ENCODE data around the gene GSTK1.

GSTK1 gene

DNA sequence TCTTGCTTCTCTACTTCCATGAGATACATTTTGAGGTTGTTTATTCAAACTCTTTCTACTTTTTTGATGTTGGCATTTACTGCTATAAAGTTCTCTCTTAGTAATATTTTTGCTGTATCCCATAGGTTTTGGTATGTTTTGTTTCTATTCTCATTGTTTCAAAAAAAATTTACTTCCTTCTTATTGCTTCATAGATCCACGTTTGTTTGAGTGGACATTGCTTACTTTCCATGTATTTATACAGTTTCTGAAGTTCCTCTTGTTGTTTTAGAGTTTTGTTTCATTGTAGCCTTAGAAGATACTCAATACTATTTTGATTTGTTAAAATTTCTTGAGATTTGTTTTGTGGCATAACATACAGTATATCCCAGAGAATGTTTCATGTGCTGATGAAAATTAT lies 27.7 kb upstream of the GSTK1 start:
- Histone ChIP-seq H3K27ac (no peak overlapping the region), H3K4me3 (no peak overlapping the region), H3K36me3 (no peaks in the 10 kb centered on the region), H3K4me1 (no peaks in the 10 kb centered on the region), H3K27me3 (no peaks in the 10 kb centered on the region), H3K9me3 (peaks cover 0 to 7% (median 5%) of the 10 kb centered on the region in 3 donors)
- no peak for TF ChIP-seq CTCF (IDR thresholded peaks at IDR 0.05)
- no peak for DNase-seq
- intact Hi-C loops (cut with DNase I; ENCODE audit: low total_unique reads): no loop called here

DNA sequence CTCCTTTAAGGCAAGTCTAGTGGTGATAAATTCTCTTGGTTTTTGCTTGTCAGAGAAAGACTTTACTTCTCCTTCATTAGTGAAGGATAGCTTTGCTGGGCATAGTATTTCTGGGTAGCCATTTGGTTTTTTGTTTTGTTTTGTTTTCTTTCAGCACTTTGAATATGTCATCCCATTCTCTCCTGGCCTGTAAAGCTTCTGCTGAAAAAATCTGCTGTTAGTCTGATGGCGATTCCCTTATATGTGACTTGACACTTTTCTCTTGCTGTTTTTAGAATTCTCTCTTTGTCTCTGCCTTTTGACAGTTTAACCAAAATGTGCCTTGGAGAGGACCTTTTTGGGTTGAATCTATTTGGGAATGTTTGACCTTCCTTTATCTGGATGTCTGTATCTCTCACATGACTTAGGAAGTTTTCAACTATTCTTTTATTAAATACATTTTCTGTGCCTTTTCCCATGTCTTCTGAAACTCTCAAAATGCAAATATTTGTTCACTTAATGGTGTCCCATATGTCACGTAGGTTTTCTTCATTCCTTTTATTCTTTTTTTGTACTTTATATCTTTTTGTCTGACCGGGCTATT lies 26.7 kb upstream of the GSTK1 start:
- DNase-seq: no peak
- no peaks in the 10 kb centered on the region for H3K27me3 ChIP-seq
- intact Hi-C loops (cut with DNase I; ENCODE audit: low total_unique reads): no loop called here

GRCh38 chr7:143237366-143237765 lies 25.9 kb upstream of the GSTK1 start:
- TF ChIP-seq CTCF (IDR thresholded peaks at IDR 0.05): no peak
- Histone ChIP-seq H3K4me1 (no peaks in the 10 kb centered on the region), H3K27me3 (peaks cover 0 to 6% of the 10 kb centered on the region in 2 donors), H3K9me3 (peaks cover 0 to 7% (median 5%) of the 10 kb centered on the region in 3 donors), H3K36me3 (no peaks in the 10 kb centered on the region), H3K27ac (no peak overlapping the region), H3K4me3 (no peak overlapping the region)
- intact Hi-C loops (cut with DNase I; ENCODE audit: low total_unique reads): no loop called here
- DNase-seq: no peak

More for the DNA sequence above, 26.7 kb upstream of the GSTK1 start:
- Histone ChIP-seq H3K27ac (no peak overlapping the region), H3K4me1 (no peaks in the 10 kb centered on the region), H3K36me3 (no peaks in the 10 kb centered on the region), H3K9me3 (peaks cover 0 to 7% (median 5%) of the 10 kb centered on the region in 3 donors), H3K4me3 (no peak overlapping the region)
- TF ChIP-seq CTCF (IDR thresholded peaks at IDR 0.05): no peak

DNA sequence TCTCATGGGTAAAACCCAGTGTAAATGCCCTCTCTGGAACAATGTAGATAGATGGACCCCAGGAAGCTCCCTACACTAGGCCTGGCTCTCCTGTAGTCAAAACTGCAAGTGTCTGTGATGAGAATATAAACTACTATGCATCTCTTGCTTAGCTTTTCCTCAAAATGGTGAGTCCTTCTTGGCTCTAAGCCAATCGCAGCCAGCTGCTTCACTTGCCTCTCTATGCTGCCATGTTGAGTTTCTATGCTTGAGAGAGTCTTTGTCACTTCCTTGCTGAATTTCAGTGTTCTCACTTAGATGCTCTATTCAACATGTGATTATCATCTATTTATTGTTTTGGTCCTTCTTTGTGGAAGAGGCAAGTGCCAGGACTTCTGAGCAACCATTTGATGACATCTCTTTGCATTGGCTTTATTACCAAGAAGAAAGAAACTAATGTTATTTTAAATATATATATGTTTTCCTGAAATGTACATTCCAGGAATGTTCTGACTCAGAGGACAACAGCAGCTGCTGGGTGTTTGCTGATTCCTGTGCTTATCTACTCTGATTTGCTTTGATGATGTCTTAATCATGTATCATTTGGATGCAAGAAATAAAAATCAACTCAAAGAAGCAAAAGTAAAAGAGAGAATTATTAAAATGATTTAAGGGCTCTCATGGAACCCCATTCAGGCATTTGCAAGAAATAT lies 24.8 kb upstream of the GSTK1 start:
- Histone ChIP-seq H3K9me3 (peaks cover 0 to 5% (median 5%) of the 10 kb centered on the region in 3 donors), H3K4me1 (no peaks in the 10 kb centered on the region), H3K4me3 (no peak overlapping the region), H3K27ac (no peak overlapping the region), H3K36me3 (no peaks in the 10 kb centered on the region), H3K27me3 (peaks cover 0 to 9% of the 10 kb centered on the region in 2 donors)
- intact Hi-C loops (cut with DNase I; ENCODE audit: low total_unique reads): no loop called here
- TF ChIP-seq CTCF (IDR thresholded peaks at IDR 0.05): no peak
- DNase-seq: no peak

DNA sequence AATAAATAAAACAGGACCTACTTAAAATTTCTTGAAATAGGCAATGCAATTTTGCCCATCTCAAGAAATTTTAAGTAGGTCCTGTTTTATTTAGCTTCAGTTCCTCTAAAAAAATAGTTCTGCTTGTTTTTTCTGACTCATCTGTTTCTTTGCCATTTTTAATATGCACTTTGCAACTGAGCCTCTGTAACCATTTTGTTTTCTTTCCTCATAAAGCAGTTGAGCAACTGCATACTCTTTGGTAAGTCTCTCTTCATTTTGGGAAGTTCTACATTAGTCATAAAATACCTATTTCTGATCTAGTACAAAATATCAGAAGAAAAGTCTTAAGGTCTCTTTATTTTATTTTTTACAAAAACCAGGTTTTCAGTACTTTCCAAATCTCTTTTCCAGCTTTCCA lies 23.4 kb upstream of the GSTK1 start:
- TF ChIP-seq CTCF (IDR thresholded peaks at IDR 0.05): no peak
- Histone ChIP-seq H3K4me1 (no peaks in the 10 kb centered on the region), H3K4me3 (no peak overlapping the region), H3K36me3 (no peaks in the 10 kb centered on the region), H3K27ac (no peak overlapping the region), H3K27me3 (peaks cover 0 to 9% of the 10 kb centered on the region in 2 donors), H3K9me3 (peaks cover 0 to 5% (median 4%) of the 10 kb centered on the region in 3 donors)
- intact Hi-C loops (cut with DNase I; ENCODE audit: low total_unique reads): loop anchor here (2.0 to 5.0 kb wide), 2 partner anchors 65 to 177 kb away; no protein-coding TSS in a partner anchor
- DNase-seq: no peak
